ENCODE data around the gene PODNL1.
A peak's percentile ranks its signal among the peaks of the same experiment; 100 is the strongest.

Gene PODNL1

DNA sequence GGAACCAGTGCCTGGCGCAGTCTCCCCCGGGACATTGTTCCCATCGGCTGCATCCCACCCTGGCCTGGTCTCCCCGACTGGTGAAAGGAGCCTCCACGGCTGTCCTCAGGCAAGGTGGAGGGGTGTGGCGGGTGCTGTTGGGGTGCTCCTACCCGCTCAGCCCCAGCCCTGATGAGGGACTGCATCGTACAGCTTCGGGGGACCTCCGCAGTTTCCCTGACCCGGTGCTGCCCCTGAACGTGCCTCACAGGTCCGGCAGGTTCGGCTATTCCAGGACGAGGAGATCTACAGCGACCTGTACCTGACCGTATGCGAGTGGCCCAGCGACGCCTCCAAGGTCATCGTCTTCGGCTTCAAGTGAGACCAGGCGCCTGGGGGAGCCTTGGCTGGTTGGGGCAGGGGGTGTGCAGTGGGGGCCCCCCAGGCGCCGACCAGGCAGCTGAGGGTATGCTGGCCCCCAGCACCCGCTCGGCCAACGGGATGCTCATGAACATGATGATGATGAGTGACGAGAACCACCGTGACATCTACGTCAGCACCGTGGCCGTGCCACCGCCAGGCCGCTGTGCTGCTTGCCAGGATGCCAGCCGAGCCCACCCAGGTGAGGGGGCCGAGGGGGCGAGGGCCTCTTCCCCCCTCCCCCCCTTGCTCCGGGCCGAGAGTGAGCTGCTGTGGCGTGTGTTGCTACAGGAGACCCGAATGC lies 17.6 kb upstream of the PODNL1 start:
- TF ChIP-seq, protein P1, sequence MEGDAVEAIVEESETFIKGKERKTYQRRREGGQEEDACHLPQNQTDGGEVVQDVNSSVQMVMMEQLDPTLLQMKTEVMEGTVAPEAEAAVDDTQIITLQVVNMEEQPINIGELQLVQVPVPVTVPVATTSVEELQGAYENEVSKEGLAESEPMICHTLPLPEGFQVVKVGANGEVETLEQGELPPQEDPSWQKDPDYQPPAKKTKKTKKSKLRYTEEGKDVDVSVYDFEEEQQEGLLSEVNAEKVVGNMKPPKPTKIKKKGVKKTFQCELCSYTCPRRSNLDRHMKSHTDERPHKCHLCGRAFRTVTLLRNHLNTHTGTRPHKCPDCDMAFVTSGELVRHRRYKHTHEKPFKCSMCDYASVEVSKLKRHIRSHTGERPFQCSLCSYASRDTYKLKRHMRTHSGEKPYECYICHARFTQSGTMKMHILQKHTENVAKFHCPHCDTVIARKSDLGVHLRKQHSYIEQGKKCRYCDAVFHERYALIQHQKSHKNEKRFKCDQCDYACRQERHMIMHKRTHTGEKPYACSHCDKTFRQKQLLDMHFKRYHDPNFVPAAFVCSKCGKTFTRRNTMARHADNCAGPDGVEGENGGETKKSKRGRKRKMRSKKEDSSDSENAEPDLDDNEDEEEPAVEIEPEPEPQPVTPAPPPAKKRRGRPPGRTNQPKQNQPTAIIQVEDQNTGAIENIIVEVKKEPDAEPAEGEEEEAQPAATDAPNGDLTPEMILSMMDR (conservative IDR thresholded peaks at IDR 0.05) = no peak
- H3K27ac ChIP-seq = no peak overlapping the region

DNA sequence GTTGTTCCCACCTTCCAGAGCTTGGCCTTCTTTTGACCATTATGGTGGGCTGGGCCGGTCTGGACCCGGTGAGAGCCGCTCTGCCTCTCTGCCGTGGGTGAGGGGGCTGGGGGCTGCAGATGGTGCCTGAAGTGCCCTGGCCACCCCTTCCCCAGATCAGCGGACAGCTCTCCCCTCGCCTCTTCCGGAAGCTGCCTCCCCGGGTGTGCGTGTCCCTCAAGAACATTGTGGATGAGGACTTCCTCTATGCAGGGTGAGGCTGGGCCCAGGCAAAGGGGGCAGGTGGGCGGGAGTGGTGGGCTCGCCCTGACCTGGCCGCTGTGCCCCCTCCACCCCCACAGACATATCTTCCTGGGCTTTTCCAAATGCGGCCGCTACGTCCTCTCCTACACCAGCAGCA lies 16.0 kb upstream of the PODNL1 start:
- H3K27ac ChIP-seq = no peak overlapping the region
- TF ChIP-seq, protein P1 (conservative IDR thresholded peaks at IDR 0.05) = no peak

DNA sequence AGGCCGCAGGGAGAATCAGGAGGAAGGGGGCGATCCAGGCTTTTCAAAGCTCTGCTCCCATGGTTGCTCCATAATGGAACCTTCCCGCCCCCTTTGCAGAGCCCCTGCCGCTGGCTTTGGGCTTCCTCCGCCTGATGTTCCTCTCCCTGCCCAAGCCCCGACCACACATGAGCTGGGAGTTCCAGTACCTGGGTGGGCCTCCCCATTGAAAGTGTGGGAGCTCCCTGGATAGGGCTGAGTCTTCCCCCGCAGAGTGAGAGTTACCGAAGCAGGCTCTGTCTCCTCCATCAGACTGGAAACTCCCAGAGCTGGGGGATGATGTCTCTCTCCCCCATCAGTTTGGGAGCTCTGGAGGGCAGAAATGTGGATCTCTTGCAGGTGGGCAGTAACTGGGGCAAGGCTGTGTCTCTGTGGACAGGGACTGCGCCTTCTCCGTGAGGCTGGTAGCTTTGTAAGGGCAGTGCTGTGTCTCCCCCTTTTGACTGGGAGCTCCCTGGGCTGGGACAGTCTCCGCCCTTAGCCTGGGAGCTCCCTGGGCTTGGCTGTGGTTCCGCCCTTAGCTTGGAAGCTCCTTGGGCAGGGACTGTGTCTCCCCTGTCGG lies 14.8 kb upstream of the PODNL1 start:
- TF ChIP-seq, protein P1 (conservative IDR thresholded peaks at IDR 0.05) = no peak
- peak overlapping the region; percentile 79; the same call in 1 of the 2 replicates for H3K27ac ChIP-seq

DNA sequence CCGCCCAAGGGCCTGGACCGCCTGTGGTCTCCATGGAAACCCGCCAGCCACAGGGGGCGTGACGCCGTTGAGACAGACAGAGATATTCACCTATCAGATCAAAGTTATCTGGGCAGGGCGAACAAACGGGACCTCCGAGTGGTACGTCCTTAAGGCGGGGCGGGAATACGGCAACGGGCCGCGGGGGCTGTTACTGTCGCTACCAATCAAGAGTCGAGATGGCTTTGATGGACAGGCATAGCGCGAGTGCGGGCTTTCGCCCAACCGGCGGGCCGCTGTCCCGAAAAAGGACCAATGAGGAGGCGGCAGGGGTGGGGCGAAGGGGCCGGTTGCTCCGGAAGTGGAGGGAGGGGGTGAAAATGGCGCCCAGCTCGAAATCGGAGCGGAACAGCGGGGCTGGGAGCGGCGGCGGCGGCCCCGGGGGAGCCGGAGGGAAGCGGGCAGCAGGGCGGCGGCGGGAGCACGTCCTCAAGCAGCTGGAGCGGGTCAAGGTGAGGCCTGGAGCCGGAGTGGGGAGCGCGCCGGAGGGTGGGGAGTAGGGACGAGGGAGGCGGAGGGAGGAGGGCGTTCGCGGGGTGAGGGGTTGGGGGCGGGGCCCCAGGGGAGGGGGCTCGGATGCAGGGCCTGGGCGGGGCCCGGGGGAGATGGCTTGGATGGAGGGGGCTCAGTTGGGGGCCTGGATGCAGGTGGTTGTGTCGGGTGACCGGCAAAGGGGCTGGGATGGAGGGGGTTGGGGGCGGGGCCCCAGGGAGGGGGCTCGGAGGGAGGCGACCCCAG lies 14.1 kb upstream of the PODNL1 start, which contains the start of gene DCAF15:
TSS of gene DCAF15 (plus strand) at position 356 of the 777 bp plus-strand sequence. CDS start at position 360, 4 bp downstream.
- peak within 1 kb of the TSS; percentile 79; the same call in 1 of the 2 replicates for H3K27ac ChIP-seq
- TF ChIP-seq, protein P1 (conservative IDR thresholded peaks at IDR 0.05) = no peak

DNA sequence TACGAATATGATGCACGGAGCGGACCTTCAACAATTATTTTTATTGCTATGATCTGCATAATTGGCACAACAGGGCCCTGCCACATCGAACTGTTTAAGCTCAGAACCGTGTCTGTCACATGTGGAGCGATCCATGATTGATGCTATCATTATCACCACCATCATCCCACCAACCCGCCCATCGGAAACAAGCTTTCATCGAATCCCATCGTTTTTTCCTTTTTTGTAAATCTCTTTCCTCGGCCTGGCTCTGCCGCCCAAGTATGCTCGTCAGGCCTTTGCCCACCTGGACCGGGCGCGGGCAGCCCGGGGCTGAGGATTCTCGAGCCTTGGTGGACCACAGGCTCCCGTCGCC lies 13.6 kb upstream of the PODNL1 start:
- H3K27ac ChIP-seq = no peak overlapping the region

DNA sequence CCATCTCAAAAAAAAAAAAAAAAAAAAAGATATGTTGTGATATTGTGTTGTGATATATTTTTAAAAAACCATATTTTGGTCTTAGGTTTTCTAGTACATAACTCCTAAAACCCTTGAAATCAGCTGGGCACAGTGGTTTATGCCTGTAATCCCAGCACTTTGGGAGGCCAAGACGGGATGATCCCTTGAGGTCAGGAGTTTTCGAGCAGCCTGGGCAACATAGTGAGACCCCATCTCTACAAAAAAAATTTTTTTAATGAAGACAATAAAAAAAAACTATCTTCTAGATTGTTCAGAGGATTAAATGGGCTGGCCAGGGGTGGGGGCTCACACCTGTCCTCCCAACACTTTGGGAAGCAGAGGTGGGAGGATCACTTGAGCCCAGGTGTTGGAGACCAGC lies 12.8 kb upstream of the PODNL1 start:
- TF ChIP-seq, protein P1 (conservative IDR thresholded peaks at IDR 0.05) = no peak
- H3K27ac ChIP-seq = no peak overlapping the region

More for the DNA sequence above, 13.6 kb upstream of the PODNL1 start:
- TF ChIP-seq, protein P1 (conservative IDR thresholded peaks at IDR 0.05) = no peak

DNA sequence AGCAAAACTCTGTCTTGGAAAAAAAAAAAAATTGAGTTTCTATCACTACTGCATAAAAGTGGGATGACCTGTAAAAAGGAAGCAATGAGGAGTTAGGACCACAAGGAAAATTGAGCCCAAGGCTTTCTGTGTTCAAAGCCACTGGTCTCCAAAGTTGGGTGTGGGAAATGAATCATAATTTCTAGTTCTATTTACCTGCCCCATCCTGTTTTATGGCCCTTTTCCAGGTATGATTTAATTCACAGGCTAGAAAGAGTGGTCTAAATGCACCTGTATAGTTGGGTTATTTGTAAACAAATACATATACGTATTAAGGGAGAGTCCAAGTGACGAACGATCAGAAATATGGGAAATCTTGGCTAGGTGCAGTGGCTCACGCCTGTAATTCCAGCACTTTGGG lies 8.2 kb upstream of the PODNL1 start:
- H3K27ac ChIP-seq = no peak overlapping the region
- TF ChIP-seq, protein P1 (conservative IDR thresholded peaks at IDR 0.05) = no peak

Data from VCaP (cell line).